ENCODE data around the gene C1orf116.

Gene C1orf116

GRCh38 chr1:206985162-206985749, 47.3 kb downstream of the C1orf116 start:
- TF ChIP-seq, protein P1, sequence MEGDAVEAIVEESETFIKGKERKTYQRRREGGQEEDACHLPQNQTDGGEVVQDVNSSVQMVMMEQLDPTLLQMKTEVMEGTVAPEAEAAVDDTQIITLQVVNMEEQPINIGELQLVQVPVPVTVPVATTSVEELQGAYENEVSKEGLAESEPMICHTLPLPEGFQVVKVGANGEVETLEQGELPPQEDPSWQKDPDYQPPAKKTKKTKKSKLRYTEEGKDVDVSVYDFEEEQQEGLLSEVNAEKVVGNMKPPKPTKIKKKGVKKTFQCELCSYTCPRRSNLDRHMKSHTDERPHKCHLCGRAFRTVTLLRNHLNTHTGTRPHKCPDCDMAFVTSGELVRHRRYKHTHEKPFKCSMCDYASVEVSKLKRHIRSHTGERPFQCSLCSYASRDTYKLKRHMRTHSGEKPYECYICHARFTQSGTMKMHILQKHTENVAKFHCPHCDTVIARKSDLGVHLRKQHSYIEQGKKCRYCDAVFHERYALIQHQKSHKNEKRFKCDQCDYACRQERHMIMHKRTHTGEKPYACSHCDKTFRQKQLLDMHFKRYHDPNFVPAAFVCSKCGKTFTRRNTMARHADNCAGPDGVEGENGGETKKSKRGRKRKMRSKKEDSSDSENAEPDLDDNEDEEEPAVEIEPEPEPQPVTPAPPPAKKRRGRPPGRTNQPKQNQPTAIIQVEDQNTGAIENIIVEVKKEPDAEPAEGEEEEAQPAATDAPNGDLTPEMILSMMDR (conservative IDR thresholded peaks at IDR 0.05; ENCODE audit: low read depth), result no peak
- CTCF ChIA-PET, result interaction anchor here (0.6 kb wide), 1 partner anchor 94 kb away, joined by 3 read pairs; no protein-coding TSS in a partner anchor
- no peak overlapping the region for H3K27ac ChIP-seq
- POLR2A ChIA-PET (ENCODE audit: low non-redundant PET), result no interaction called here
- no peak for DNase-seq (ENCODE audit: low spot score)

DNA sequence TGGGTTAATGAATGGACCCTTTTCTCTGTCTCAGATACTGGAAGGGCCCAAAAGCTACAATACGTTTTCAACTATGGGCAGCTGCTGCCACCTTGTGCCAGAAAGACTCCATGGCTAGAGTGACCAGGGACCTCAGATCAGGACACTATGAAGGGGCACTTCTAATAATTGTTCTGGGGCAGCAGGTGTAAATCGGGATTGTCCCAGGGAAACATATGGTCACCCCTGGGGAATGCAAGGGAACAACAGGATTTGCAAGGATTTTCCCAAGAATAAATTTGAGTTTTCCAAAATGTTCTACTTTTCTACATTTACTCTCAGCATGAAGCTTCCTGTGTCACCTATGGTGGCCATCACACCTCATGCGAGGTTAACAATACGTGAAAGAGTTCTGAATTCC, 50.3 kb downstream of the C1orf116 start:
- ChIA-PET CTCF (interaction anchor here (0.6 to 2.6 kb wide), 29 partner anchors 8 to 503 kb away, joined by 3 to 14 read pairs (median 5); partner anchors contain the start of genes C1orf116, EIF2D and FCAMR), POLR2A (ENCODE audit: low non-redundant PET) (interaction anchor here (1.1 kb wide), 1 partner anchor 70 kb away, joined by 4 read pairs; no protein-coding TSS in a partner anchor)
- H3K27ac ChIP-seq, result no peak overlapping the region
- TF ChIP-seq, protein P1 (conservative IDR thresholded peaks at IDR 0.05; ENCODE audit: low read depth), result peak; percentile 73
- peak; percentile 70 for DNase-seq (ENCODE audit: low spot score)

GRCh38 chr1:206979379-206980043, 53.0 kb downstream of the C1orf116 start:
- no peak overlapping the region for H3K27ac ChIP-seq
- TF ChIP-seq, protein P1 (conservative IDR thresholded peaks at IDR 0.05; ENCODE audit: low read depth), result peak; percentile 27; the same call in 1 of the 2 replicates
- POLR2A ChIA-PET (ENCODE audit: low non-redundant PET), result no interaction called here
- DNase-seq (ENCODE audit: low spot score), result peak; percentile 37
- CTCF ChIA-PET, result interaction anchor here (0.6 to 0.8 kb wide), 6 partner anchors 14 to 1148 kb away, joined by 3 to 8 read pairs (median 4); no protein-coding TSS in a partner anchor

GRCh38 chr1:206978259-206978658, 54.3 kb downstream of the C1orf116 start:
- no peak for DNase-seq (ENCODE audit: low spot score)
- no peak overlapping the region for H3K27ac ChIP-seq
- TF ChIP-seq, protein P1 (conservative IDR thresholded peaks at IDR 0.05; ENCODE audit: low read depth), result no peak
- POLR2A ChIA-PET (ENCODE audit: low non-redundant PET), result no interaction called here
- CTCF ChIA-PET, result interaction anchor here (0.5 to 1.1 kb wide), 3 partner anchors 16 to 344 kb away, joined by 3 to 6 read pairs (median 4); no protein-coding TSS in a partner anchor

GRCh38 chr1:206975306-206975705, 57.2 kb downstream of the C1orf116 start:
- H3K27ac ChIP-seq, result no peak overlapping the region
- POLR2A ChIA-PET (ENCODE audit: low non-redundant PET), result no interaction called here
- DNase-seq (ENCODE audit: low spot score), result no peak
- TF ChIP-seq, protein P1 (conservative IDR thresholded peaks at IDR 0.05; ENCODE audit: low read depth), result no peak
- CTCF ChIA-PET, result interaction anchor here (1.3 kb wide), 1 partner anchor 63 kb away, joined by 3 read pairs; no protein-coding TSS in a partner anchor

DNA sequence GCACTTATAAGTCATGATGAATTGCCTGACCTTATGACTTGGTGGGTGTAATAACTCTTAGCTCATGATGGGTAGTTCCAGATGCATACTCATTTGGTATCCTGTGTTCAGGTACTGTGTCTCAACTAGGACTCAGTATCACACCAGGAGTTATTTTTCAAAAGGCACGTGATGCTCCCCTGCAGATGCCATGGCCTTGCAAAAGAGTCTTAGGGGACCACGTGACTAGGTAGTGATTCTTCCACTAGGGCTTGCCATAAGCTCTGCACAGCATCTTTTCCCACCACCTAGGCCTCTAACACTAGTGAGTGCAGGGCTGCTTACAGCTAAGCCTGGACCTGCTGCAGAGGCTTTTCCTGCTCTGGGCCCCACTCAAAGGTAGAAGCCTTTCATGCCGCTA, 58.4 kb downstream of the C1orf116 start:
- no peak for DNase-seq (ENCODE audit: low spot score)

More for the DNA sequence above, 58.4 kb downstream of the C1orf116 start:
- no peak overlapping the region for H3K27ac ChIP-seq
- ChIA-PET POLR2A (ENCODE audit: low non-redundant PET) (no interaction called here), CTCF (interaction anchor here (0.6 to 0.9 kb wide), 2 partner anchors 8 to 62 kb away, joined by 3 read pairs; no protein-coding TSS in a partner anchor)
- TF ChIP-seq, protein P1 (conservative IDR thresholded peaks at IDR 0.05; ENCODE audit: low read depth), result no peak
